SK-N-SH (cell line): Measurements from ENCODE around the gene AGAP1. TPM values are rescaled to one million over a fixed set of nuclear protein-coding genes. Genes with fewer than 3 reads are reported as not detected.

Source experiments
- CTCF ChIA-PET: fragments of 300-600, 350-600 bp; formaldehyde crosslinking; extraction: SDS; loops from one replicate; lab custom pipeline; 2021; lab: Yijun Ruan, JAX
- POLR2A ChIA-PET: fragments of 350-600 bp; sonication (Branson Sonifier 250); formaldehyde crosslinking; extraction: SDS; loops from one replicate; lab custom pipeline; 2020; ENCODE audit warnings: antibody characterized with exemption, inconsistent platforms; lab: Yijun Ruan, JAX
- DNase-seq: peaks from one replicate; pipeline ENCODE4 v3.0.0; 2012
- H2AFZ ChIP-seq: fragments of 200-600 bp; sonication (generic); 2 replicates; pipeline ENCODE4 v1.8.1; 2016; ENCODE audit warnings: antibody characterized with exemption, mild to moderate bottlenecking, low read depth
- H3F3A ChIP-seq: fragments of 200-600 bp; sonication (generic); replicated peaks from 2 replicates; pipeline ENCODE3; 2016; ENCODE audit warnings: antibody characterized with exemption, mild to moderate bottlenecking; ENCODE audit not compliant: insufficient read depth
- H3K27ac ChIP-seq, 2 experiments: fragments of 200-500 bp in 1 of 2; fragments of 200-600 bp in 1 of 2; sonication (Bioruptor generic) in 1 of 2; sonication (generic), shearing (Covaris generic) in 1 of 2; 2 replicates each; pipeline versions ENCODE4 v1.5.1 to v1.6.1; 2014 to 2016; ENCODE audit warnings: low read depth in 2 of 2, inconsistent platforms in 1 of 2, low read length in 1 of 2, mild to moderate bottlenecking in 1 of 2, mixed read lengths in 1 of 2
- H3K27me3 ChIP-seq: fragments of 200-600 bp; sonication (generic), shearing (Covaris generic); 2 replicates; pipeline ENCODE4 v1.6.1; 2016; ENCODE audit warnings: mixed run types; ENCODE audit not compliant: insufficient read depth
- H3K36me3 ChIP-seq, 2 experiments: fragments of 200-500 bp in 1 of 2; fragments of 200-600 bp in 1 of 2; sonication (Bioruptor generic) in 1 of 2; sonication (generic) in 1 of 2; replicated peaks in 1 of 2; 2 replicates each; pipeline versions ENCODE3 to v1.5.1; 2014 to 2016; ENCODE audit warnings: low read length in 1 of 2, mild to moderate bottlenecking in 1 of 2; ENCODE audit not compliant: insufficient read depth in 2 of 2, control insufficient read depth in 1 of 2
- H3K4me1 ChIP-seq, 2 experiments: fragments of 200-500 bp in 1 of 2; fragments of 200-600 bp in 1 of 2; sonication (Bioruptor generic) in 1 of 2; sonication (generic), shearing (Covaris generic) in 1 of 2; 2 replicates each; pipeline versions ENCODE4 v1.5.1 to v1.6.1; 2014 to 2016; ENCODE audit warnings: low read depth in 1 of 2, low read length in 1 of 2, mixed run types in 1 of 2; ENCODE audit not compliant: insufficient read depth in 2 of 2, control insufficient read depth in 1 of 2
- H3K4me2 ChIP-seq: fragments of 200-600 bp; sonication (generic), shearing (Covaris generic); 2 replicates; pipeline ENCODE4 v1.6.1; 2017; ENCODE audit warnings: mixed run types
- H3K4me3 ChIP-seq, 2 experiments: fragments of 200-500 bp in 1 of 2; fragments of 200-600 bp in 1 of 2; sonication (Bioruptor generic) in 1 of 2; sonication (generic), shearing (Covaris generic) in 1 of 2; 2 replicates each; pipeline versions ENCODE4 v1.5.1 to v1.8.1; 2014 to 2016; ENCODE audit warnings: low read depth in 2 of 2, inconsistent platforms in 1 of 2, low read length in 1 of 2, mild to moderate bottlenecking in 1 of 2, mixed read lengths in 1 of 2, moderate library complexity in 1 of 2
- H3K79me2 ChIP-seq: fragments of 200-600 bp; sonication (generic); 2 replicates; pipeline ENCODE4 v1.8.1; 2017; ENCODE audit warnings: mild to moderate bottlenecking; ENCODE audit not compliant: insufficient read depth
- H3K9ac ChIP-seq: fragments of 200-600 bp; sonication (generic); 2 replicates; pipeline ENCODE4 v1.6.1; 2017; ENCODE audit warnings: mixed run types
- H3K9me2 ChIP-seq: fragments of 200-600 bp; sonication (generic); 2 replicates; pipeline ENCODE4 v1.6.1; 2017; ENCODE audit warnings: mixed run types
- H3K9me3 ChIP-seq: fragments of 200-600 bp; sonication (generic); 2 replicates; pipeline ENCODE4 v1.6.1; 2017; ENCODE audit warnings: mixed run types, mild to moderate bottlenecking, moderate library complexity
- H4K20me1 ChIP-seq: fragments of 200-600 bp; sonication (generic); 2 replicates; pipeline ENCODE4 v1.6.1; 2017; ENCODE audit warnings: mild to moderate bottlenecking, mixed run types; ENCODE audit not compliant: insufficient read depth
- CHD2 ChIP-seq: fragments of 150-350 bp; IDR thresholded peaks from 2 replicates; pipeline ENCODE4 v1.6.1; 2018; ENCODE audit warnings: low read length; ENCODE audit not compliant: partially characterized antibody
- EP300 ChIP-seq, 2 experiments: IDR thresholded peaks; 2 replicates each; pipeline versions ENCODE4 v1.4.0 to v1.6.1; 2012; ENCODE audit warnings: borderline replicate concordance in 1 of 2, low read depth in 1 of 2, low read length in 1 of 2
- EZH2phosphoT487 ChIP-seq: fragments of 200-600 bp; sonication (generic); IDR thresholded peaks from 2 replicates; pipeline ENCODE4 v1.6.1; 2017; ENCODE audit warnings: low read depth, mixed run types, mild to moderate bottlenecking, antibody characterized with exemption, moderate library complexity, borderline replicate concordance
- JUND ChIP-seq: IDR thresholded peaks from 2 replicates; pipeline ENCODE4 v1.4.0; 2012
- MXI1 ChIP-seq: IDR thresholded peaks from 2 replicates; pipeline ENCODE4 v1.6.1; 2012; ENCODE audit warnings: mild to moderate bottlenecking, low read depth, low read length, improper control_type of control experiment
- REST ChIP-seq: IDR thresholded peaks from 2 replicates; pipeline ENCODE4 v1.6.1; 2012; ENCODE audit warnings: mild to moderate bottlenecking, low read depth, low read length, moderate library complexity
- RFX5 ChIP-seq: IDR thresholded peaks from 2 replicates; pipeline ENCODE4 v1.6.1; 2012; ENCODE audit warnings: mild to moderate bottlenecking, improper control_type of control experiment, low read length
- RXRA ChIP-seq: IDR thresholded peaks from 2 replicates; pipeline ENCODE4 v1.4.0; 2012; ENCODE audit warnings: low read depth, mild to moderate bottlenecking, borderline replicate concordance
- TCF12 ChIP-seq: IDR thresholded peaks from 2 replicates; pipeline ENCODE4 v1.4.0; 2012
- TEAD4 ChIP-seq: IDR thresholded peaks from 2 replicates; pipeline ENCODE4 v1.4.0; 2012; ENCODE audit warnings: mild to moderate bottlenecking, borderline replicate concordance; ENCODE audit not compliant: insufficient read depth
- USF1 ChIP-seq: IDR thresholded peaks from 2 replicates; pipeline ENCODE4 v1.4.0; 2012; ENCODE audit warnings: low read depth, borderline replicate concordance
- WGBS: methylation state at CpG from one replicate; pipeline ENCODE4 v1.1.6; 2017; ENCODE audit warnings: low lambda C conversion rate; 5-methylcytosine and 5-hydroxymethylcytosine counted together
- polyA plus RNA-seq, 3 experiments: library from polyadenylated mRNA; depleted of rRNA; stranded (reverse); fragments of >200 nt; gene quantifications; 2 replicates each; pipeline ENCODE4 v1.2.3, GENCODE V29; 2012
- TF ChIP-seq, protein P1 (sequence below): fragments of 150-350 bp; IDR thresholded peaks from 2 replicates; pipeline ENCODE4 v1.6.1; 2017; ENCODE audit warnings: antibody characterized with exemption, low read length, low read depth, borderline replicate concordance

The AGAP1 gene
- polyA plus RNA-seq, 1 of the 3 experiments (the other 2 are of a cell fraction) = 8.8 TPM

- TF ChIP-seq TEAD4 (no peak), TCF12 (no peak), EZH2phosphoT487 (no peak)
These were observed 198.2 kb downstream of the AGAP1 start (continued) for GRCh38 chr2:235692076-235692475.

DNA sequence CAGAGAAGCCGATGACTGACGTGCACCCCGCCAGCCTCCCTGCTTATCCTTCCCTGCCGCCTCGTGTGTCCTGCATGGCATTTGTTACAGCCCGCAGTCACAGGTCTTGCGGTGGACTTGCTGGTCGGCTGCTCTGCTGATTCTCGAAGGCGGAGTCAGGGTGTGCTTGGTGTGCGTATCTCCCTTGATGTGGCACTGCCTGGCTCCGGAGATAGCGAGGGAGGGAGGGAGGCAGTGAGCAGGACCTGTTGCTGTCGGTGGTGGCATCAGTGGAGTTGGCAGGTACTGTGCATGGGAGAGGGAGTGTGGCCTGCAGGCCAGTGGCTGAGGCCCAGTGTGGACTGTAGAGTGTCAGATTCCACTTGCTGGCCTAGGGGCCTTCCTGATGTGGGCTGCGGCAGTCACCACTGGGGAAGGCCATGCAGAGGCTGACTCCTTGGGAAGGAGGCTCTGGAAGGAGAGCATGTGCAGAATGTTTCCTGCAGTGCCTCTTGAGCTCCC lies 198.9 kb downstream of the AGAP1 start:
- Histone ChIP-seq H3K9me3 (no peaks in the 10 kb centered on the region), H3K4me1 (peaks cover 0 to 9% of the 10 kb centered on the region in 2 experiments; a peak in 1 of 4 replicates), H3K36me3 (no peaks in the 10 kb centered on the region), H3K4me3 (no peak overlapping the region), H2AFZ (no peak overlapping the region), H3K27me3 (no peaks in the 10 kb centered on the region), H3K27ac (no peak overlapping the region), H3K9me2 (no peaks in the 10 kb centered on the region), H4K20me1 (peaks cover 42% of the 10 kb centered on the region), H3K9ac (no peak overlapping the region), H3K4me2 (no peak overlapping the region), H3K79me2 (peaks cover 23% of the 10 kb centered on the region; the same call in 1 of the 2 replicates), H3F3A (no peaks in the 10 kb centered on the region)
- DNase-seq = no peak
- WGBS = 97% methylated on average over 15 of the region's 15 CpGs
- POLR2A ChIA-PET = no interaction called here
- TF ChIP-seq EZH2phosphoT487 (no peak), REST (no peak), RFX5 (no peak), RXRA (no peak), TEAD4 (no peak), CHD2 (no peak)
- CTCF ChIA-PET = interaction anchor here (0.9 to 2.3 kb wide), 2 partner anchors 35 to 54 kb away, joined by 3 to 7 read pairs; no protein-coding TSS in a partner anchor

DNA sequence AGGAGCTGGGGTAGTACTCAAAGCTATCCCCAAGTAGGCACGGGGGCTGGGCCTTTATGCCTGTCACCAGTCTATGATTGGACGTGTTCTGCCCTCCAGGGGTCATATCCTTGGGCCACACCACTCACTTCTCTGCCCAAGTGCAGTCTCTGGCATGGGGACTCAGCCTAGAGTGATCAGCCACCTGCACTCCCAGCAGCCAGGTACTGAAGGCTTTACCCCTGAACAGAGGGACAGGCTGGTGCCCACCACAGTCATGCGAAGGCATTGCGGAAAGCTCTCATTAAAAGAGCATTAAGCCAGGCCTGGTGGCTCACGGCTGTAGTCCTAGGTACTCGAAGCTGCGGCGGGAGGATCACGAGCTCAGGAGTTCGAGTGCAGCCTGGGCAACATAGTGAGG lies 199.4 kb downstream of the AGAP1 start:
- peaks cover 23% of the 10 kb centered on the region; the same call in 1 of the 2 replicates for H3K79me2 ChIP-seq
- no peaks in the 10 kb centered on the region for H3F3A ChIP-seq
- 99% methylated on average over 10 of the region's 10 CpGs for WGBS
- no peaks in the 10 kb centered on the region for H3K9me2 ChIP-seq
- no peak overlapping the region for H3K4me3 ChIP-seq
- no peak for TF ChIP-seq MXI1
- TF ChIP-seq JUND = no peak
- no peak for TF ChIP-seq USF1
- TF ChIP-seq EP300 (IDR thresholded peaks at IDR 0.05; ENCODE audit: borderline replicate concordance in 1 of 2, low read depth in 1 of 2, low read length in 1 of 2) = no peak
- TF ChIP-seq, protein P1, sequence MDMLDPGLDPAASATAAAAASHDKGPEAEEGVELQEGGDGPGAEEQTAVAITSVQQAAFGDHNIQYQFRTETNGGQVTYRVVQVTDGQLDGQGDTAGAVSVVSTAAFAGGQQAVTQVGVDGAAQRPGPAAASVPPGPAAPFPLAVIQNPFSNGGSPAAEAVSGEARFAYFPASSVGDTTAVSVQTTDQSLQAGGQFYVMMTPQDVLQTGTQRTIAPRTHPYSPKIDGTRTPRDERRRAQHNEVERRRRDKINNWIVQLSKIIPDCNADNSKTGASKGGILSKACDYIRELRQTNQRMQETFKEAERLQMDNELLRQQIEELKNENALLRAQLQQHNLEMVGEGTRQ = no peak
- TF ChIP-seq, all 33 proteins: peak for 0
- Histone ChIP-seq H3K27ac (no peak overlapping the region), H3K9ac (no peak overlapping the region), H3K9me3 (no peaks in the 10 kb centered on the region), H3K4me2 (no peak overlapping the region), H4K20me1 (peaks cover 42% of the 10 kb centered on the region), H3K27me3 (no peaks in the 10 kb centered on the region), H3K4me1 (peaks cover 0 to 9% of the 10 kb centered on the region in 2 experiments; a peak in 1 of 4 replicates), H2AFZ (no peak overlapping the region), H3K36me3 (no peaks in the 10 kb centered on the region)
- ChIA-PET CTCF (interaction anchor here (0.9 to 2.3 kb wide), 2 partner anchors 35 to 53 kb away, joined by 3 to 7 read pairs; no protein-coding TSS in a partner anchor), POLR2A (no interaction called here)
- no peak for DNase-seq
